Measurements from ENCODE around the gene CTNNA1.

The CTNNA1 gene

DNA sequence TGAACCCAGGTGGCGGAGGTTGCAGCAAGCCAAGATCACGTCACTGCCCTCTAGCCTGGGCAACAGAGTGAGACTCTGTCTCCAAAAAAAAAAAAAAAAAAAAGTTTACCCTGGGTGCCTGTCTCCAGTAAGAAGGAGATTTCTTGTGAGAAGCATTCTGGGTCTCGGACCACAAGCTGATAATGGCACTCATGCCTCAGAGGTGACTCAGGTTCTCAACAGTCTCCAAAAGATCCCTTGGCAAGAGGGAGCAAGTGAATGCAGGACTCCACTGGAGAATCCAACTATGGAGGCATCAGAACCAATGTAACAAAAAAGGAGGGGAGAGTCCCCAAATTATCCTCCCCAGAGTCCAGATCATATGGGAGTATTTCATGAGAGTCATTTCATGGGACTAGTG lies 227.9 kb downstream of the CTNNA1 start:
- TF ChIP-seq ZFP30 (CRISPR knock-in tag; IDR thresholded peaks at IDR 0.05) (no peak), ESRRG (CRISPR knock-in tag; IDR thresholded peaks at IDR 0.05) (no peak), ZNF70 (CRISPR knock-in tag; IDR thresholded peaks at IDR 0.05) (no peak), TOX (CRISPR knock-in tag; IDR thresholded peaks at IDR 0.05; ENCODE audit: borderline replicate concordance) (no peak), ZC3H10 (CRISPR knock-in tag; IDR thresholded peaks at IDR 0.05) (no peak), BACH2 (CRISPR knock-in tag; IDR thresholded peaks at IDR 0.05; ENCODE audit: borderline replicate concordance) (no peak), ZNF565 (CRISPR knock-in tag; conservative IDR thresholded peaks at IDR 0.05; ENCODE audit: low read depth) (no peak), RARB (CRISPR knock-in tag; IDR thresholded peaks at IDR 0.05) (no peak), SNAI2 (CRISPR knock-in tag; IDR thresholded peaks at IDR 0.05) (no peak), ARNTL (CRISPR knock-in tag; IDR thresholded peaks at IDR 0.05; ENCODE audit: borderline replicate concordance, low read depth) (no peak), OSR1 (CRISPR knock-in tag; IDR thresholded peaks at IDR 0.05) (no peak), GLIS3 (CRISPR knock-in tag; IDR thresholded peaks at IDR 0.05) (no peak)
- ATAC-seq = no peak

GRCh38 chr5:138981586-138981985 lies 228.4 kb downstream of the CTNNA1 start:
- no peak for ATAC-seq
- TF ChIP-seq, protein P1, sequence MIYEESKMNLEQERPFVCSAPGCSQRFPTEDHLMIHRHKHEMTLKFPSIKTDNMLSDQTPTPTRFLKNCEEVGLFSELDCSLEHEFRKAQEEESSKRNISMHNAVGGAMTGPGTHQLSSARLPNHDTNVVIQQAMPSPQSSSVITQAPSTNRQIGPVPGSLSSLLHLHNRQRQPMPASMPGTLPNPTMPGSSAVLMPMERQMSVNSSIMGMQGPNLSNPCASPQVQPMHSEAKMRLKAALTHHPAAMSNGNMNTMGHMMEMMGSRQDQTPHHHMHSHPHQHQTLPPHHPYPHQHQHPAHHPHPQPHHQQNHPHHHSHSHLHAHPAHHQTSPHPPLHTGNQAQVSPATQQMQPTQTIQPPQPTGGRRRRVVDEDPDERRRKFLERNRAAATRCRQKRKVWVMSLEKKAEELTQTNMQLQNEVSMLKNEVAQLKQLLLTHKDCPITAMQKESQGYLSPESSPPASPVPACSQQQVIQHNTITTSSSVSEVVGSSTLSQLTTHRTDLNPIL (CRISPR knock-in tag; IDR thresholded peaks at IDR 0.05; ENCODE audit: low read depth) = no peak
- TF ChIP-seq ZNF70 (CRISPR knock-in tag; IDR thresholded peaks at IDR 0.05) (no peak), ZFP3 (CRISPR knock-in tag; IDR thresholded peaks at IDR 0.05) (no peak)

- no peak for ATAC-seq
- TF ChIP-seq ZNF565 (CRISPR knock-in tag; conservative IDR thresholded peaks at IDR 0.05; ENCODE audit: low read depth) = no peak
- no peak for TF ChIP-seq ZNF8 (CRISPR knock-in tag; IDR thresholded peaks at IDR 0.05)
- no peak for TF ChIP-seq ESRRG (CRISPR knock-in tag; IDR thresholded peaks at IDR 0.05)
- no peak for TF ChIP-seq CSRNP3 (CRISPR knock-in tag; IDR thresholded peaks at IDR 0.05)
These were observed 230.8 kb downstream of the CTNNA1 start for GRCh38 chr5:138983984-138984383.

Measured in SK-N-SH treated with all-trans-retinoic acid at 6 μM for 48 hours (cell line).